Transverse colon (tissue), 4 donors: Measurements from ENCODE around the gene TLX3.

Experiments used
- EP300 ChIP-seq: sonication (generic); formaldehyde crosslinking; IDR thresholded peaks from one replicate; pipeline ENCODE4 v1.6.1; 2017; ENCODE audit warnings: antibody characterized with exemption, low read depth
- POLR2A ChIP-seq: fragments of 450-650 bp; IDR thresholded peaks from one replicate; pipeline ENCODE4 v1.6.1; 2016; ENCODE audit warnings: antibody characterized with exemption, mild to moderate bottlenecking, moderate library complexity
- POLR2AphosphoS5 ChIP-seq, 3 donors: sonication (generic); formaldehyde crosslinking; IDR thresholded peaks; one replicate each; pipeline ENCODE4 v1.6.1; 2016; ENCODE audit warnings: antibody characterized with exemption in 3 of 3
- TF ChIP-seq, protein P1 (sequence below), 5 experiments: fragments of 200-600 bp in 3 of 5; fragments of 450-650 bp in 2 of 5; sonication (generic) in 3 of 5; IDR thresholded peaks; 1 replicate in 2 of 5; 2 replicates in 3 of 5; pipeline ENCODE4 v1.5.1; 2016 to 2017; ENCODE audit warnings: antibody characterized with exemption in 5 of 5, inconsistent platforms in 3 of 5, mild to moderate bottlenecking in 2 of 5, moderate library complexity in 1 of 5

DNA sequence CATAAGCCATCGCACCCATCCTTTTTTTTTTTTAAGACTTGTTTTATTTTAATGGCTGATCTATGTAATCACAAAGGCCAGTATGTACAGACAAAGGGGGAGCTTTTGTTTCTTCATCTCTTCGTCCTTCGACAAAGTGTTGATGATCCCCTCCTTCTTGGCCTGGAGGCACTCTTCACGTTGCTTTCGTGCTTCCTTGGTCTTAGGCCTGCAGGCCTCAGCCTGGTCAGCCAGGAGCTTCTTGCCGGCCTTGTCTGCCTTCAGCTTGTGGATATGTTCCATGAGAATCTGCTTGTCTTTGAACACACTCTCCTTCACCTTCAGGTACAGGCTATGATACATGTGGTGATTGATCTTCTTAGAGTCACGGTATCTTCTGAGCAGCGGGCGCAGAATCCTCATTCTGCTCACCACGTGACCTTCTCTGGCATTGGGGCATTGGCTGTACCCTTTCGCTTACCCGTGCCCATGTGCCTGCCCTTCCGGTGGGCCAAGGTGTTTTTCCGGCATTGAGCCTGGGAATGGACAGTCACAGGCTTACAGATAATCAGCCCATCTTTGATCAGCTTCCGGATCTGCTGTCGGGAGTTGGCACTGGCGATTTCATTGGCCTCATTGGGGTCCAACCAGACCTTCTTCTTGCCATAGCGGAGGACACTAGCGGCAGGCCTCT lies 36.0 kb downstream of the TLX3 start:
- no peak for TF ChIP-seq POLR2A
- TF ChIP-seq, protein P1, sequence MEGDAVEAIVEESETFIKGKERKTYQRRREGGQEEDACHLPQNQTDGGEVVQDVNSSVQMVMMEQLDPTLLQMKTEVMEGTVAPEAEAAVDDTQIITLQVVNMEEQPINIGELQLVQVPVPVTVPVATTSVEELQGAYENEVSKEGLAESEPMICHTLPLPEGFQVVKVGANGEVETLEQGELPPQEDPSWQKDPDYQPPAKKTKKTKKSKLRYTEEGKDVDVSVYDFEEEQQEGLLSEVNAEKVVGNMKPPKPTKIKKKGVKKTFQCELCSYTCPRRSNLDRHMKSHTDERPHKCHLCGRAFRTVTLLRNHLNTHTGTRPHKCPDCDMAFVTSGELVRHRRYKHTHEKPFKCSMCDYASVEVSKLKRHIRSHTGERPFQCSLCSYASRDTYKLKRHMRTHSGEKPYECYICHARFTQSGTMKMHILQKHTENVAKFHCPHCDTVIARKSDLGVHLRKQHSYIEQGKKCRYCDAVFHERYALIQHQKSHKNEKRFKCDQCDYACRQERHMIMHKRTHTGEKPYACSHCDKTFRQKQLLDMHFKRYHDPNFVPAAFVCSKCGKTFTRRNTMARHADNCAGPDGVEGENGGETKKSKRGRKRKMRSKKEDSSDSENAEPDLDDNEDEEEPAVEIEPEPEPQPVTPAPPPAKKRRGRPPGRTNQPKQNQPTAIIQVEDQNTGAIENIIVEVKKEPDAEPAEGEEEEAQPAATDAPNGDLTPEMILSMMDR (IDR thresholded peaks at IDR 0.05) = no peak
- TF ChIP-seq EP300 = no peak
- TF ChIP-seq POLR2AphosphoS5 (IDR thresholded peaks at IDR 0.05) = no peak
